Kidney (tissue), 14 donors: ENCODE results near the gene MED9. TPM values are rescaled to one million over a fixed set of nuclear protein-coding genes. Genes with fewer than 3 reads are reported as not detected.

Source experiments
- DNase-seq, 5 donors: peaks; one replicate each; pipeline ENCODE4 v3.0.0-alpha.2; 2013 to 2020
- FAIRE-seq: peaks from 2 replicates; lab custom pipeline; 2012; peaks lifted over from hg19 to GRCh38; lab: Jason Lieb, UNC
- H3K27ac ChIP-seq, 2 donors: one replicate each; pipeline ENCODE4 v1.7.0; 2013; ENCODE audit warnings: low read depth in 2 of 2, low read length in 2 of 2, inconsistent platforms in 1 of 2
- H3K27me3 ChIP-seq: one replicate; pipeline ENCODE4 v1.7.1; 2013; ENCODE audit warnings: low read length, inconsistent platforms; ENCODE audit not compliant: control insufficient read depth, insufficient read depth
- H3K36me3 ChIP-seq, 3 donors: one replicate each; pipeline versions ENCODE4 v1.7.0 to v1.7.1; 2013; ENCODE audit warnings: low read length in 3 of 3, control low read depth in 1 of 3, inconsistent platforms in 1 of 3; ENCODE audit not compliant: insufficient read depth in 3 of 3, control insufficient read depth in 2 of 3
- H3K4me1 ChIP-seq, 3 donors: one replicate each; pipeline versions ENCODE4 v1.7.0 to v1.7.1; 2013; ENCODE audit warnings: low read length in 3 of 3, inconsistent platforms in 1 of 3, low read depth in 1 of 3; ENCODE audit not compliant: control insufficient read depth in 2 of 3, insufficient read depth in 2 of 3
- H3K4me3 ChIP-seq, 3 donors: one replicate each; pipeline versions ENCODE4 v1.7.0 to v1.8.1; 2013; ENCODE audit warnings: low read length in 3 of 3, control low read depth in 1 of 3, inconsistent platforms in 1 of 3
- H3K9ac ChIP-seq, 3 donors: one replicate each; pipeline versions ENCODE4 v1.7.0 to v1.7.1; 2013; ENCODE audit warnings: low read length in 3 of 3, control low read depth in 1 of 3, inconsistent platforms in 1 of 3
- H3K9me3 ChIP-seq, 3 donors: one replicate each; pipeline versions ENCODE4 v1.7.0 to v1.7.1; 2013; ENCODE audit warnings: low read length in 3 of 3, control low read depth in 1 of 3, inconsistent platforms in 1 of 3; ENCODE audit not compliant: control insufficient read depth in 2 of 3, insufficient read depth in 1 of 3
- CTCF ChIP-seq: IDR thresholded peaks from 3 replicates; pipeline ENCODE4 v1.5.1; 2012; ENCODE audit warnings: mild to moderate bottlenecking, moderate library complexity, borderline replicate concordance; ENCODE audit not compliant: insufficient read depth; ENCODE audit errors: extremely low read depth
- intact Hi-C: fragments of 100-400 bp; cut with DNase I; formaldehyde crosslinking; loops from one replicate; pipeline ENCODE4 v1.11.1; 2022
- polyA plus RNA-seq: library from polyadenylated mRNA; stranded (reverse); fragments of 350-450 nt; fragmentation: Illumina TruSeq; extraction: RNeasy Lipid Tissue Mini Kit (QIAGEN cat#74804); gene quantifications from one replicate; pipeline ENCODE4 v1.2.3, GENCODE V29; 2014; ENCODE audit warnings: low read depth, low replicate concordance; ENCODE audit not compliant: insufficient read depth
- total RNA-seq: library from RNA; stranded (reverse); fragmentation: NEBNext Ultra II Directional; extraction: Animal tissue kit (Norgen Biotek cat#: 25700); gene quantifications from one replicate; pipeline ENCODE4 v1.2.1, GENCODE V29; 2021
- donor health status: control.
- donor health status: control.
- donor health status: control.
- donor health status: control.
- donor health status: control.
- donor health status: DM: yes; HTN: yes; CAD: no.
- donor health status: Normal renal cell carcinoma (clear cell type).

The MED9 gene
- total and polyA plus RNA-seq, 2 donors from 2014 or later = 20.8 to 24.5 TPM

GRCh38 chr17:17516941-17517720 lies 40.3 kb downstream of the MED9 start:
- no peaks in the 10 kb centered on the region for H3K4me1 ChIP-seq
- H3K4me3 ChIP-seq = no peak overlapping the region
- TF ChIP-seq CTCF = no peak
- DNase-seq = peak in 1 of 5 donors; percentile 58
- no peak overlapping the region for H3K9ac ChIP-seq
- H3K36me3 ChIP-seq = no peaks in the 10 kb centered on the region
- FAIRE-seq = no peak
- intact Hi-C loops = no loop called here
- H3K27me3 ChIP-seq = no peaks in the 10 kb centered on the region
- H3K9me3 ChIP-seq = no peaks in the 10 kb centered on the region
- no peak overlapping the region for H3K27ac ChIP-seq

- no peak overlapping the region for H3K4me3 ChIP-seq
- FAIRE-seq = no peak
- DNase-seq = peak; percentile 34 to 74 (median 71)
- intact Hi-C loops = no loop called here
- no peak for TF ChIP-seq CTCF
- no peaks in the 10 kb centered on the region for H3K9me3 ChIP-seq
- H3K27me3 ChIP-seq = no peaks in the 10 kb centered on the region
- H3K4me1 ChIP-seq = no peaks in the 10 kb centered on the region
- H3K9ac ChIP-seq = no peak overlapping the region
- H3K36me3 ChIP-seq = no peaks in the 10 kb centered on the region
- H3K27ac ChIP-seq = no peak overlapping the region
Observed at GRCh38 chr17:17518014-17518413, 41.2 kb downstream of the MED9 start.

- no peak overlapping the region for H3K4me3 ChIP-seq
- no peak overlapping the region for H3K9ac ChIP-seq
- H3K27me3 ChIP-seq = no peaks in the 10 kb centered on the region
- H3K27ac ChIP-seq = no peak overlapping the region
- H3K36me3 ChIP-seq = no peaks in the 10 kb centered on the region
- DNase-seq = peak in 1 of 5 donors; percentile 64
- intact Hi-C loops = no loop called here
- H3K4me1 ChIP-seq = no peaks in the 10 kb centered on the region
- FAIRE-seq = no peak
- TF ChIP-seq CTCF = no peak
- H3K9me3 ChIP-seq = no peaks in the 10 kb centered on the region
Observed at GRCh38 chr17:17518951-17519350, 42.2 kb downstream of the MED9 start.

DNA sequence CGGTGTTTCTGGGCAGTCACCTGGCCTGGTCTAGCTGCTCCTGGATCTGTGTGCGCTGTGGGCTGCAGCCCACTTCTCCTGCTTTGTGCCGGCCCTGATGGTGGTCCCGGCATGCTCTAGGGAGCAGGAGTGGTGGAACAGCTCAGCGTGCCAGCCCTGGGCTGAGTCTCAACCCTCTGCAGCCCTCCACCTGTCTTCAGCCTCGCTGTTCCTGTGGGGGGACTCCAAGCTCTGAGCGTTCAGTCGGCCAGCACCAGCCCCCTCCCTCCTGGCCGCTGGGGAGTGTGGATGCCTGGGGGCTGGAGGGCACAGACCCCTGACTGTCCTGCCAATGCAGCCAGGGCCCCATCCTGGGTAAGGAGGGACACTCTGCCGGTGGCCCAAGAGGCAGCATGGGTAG lies 43.1 kb downstream of the MED9 start:
- H3K27ac ChIP-seq = no peak overlapping the region
- no peak for FAIRE-seq
- H3K4me3 ChIP-seq = no peak overlapping the region
- intact Hi-C loops = no loop called here
- no peak for TF ChIP-seq CTCF
- H3K9ac ChIP-seq = no peak overlapping the region
- no peaks in the 10 kb centered on the region for H3K9me3 ChIP-seq
- no peaks in the 10 kb centered on the region for H3K36me3 ChIP-seq
- H3K27me3 ChIP-seq = no peaks in the 10 kb centered on the region
- peak in 1 of 5 donors; percentile 35 for DNase-seq
- H3K4me1 ChIP-seq = no peaks in the 10 kb centered on the region
